Pancreas (tissue), 10 donors: Measurements from ENCODE around the gene SDHB. TPM values are rescaled to one million over a fixed set of nuclear protein-coding genes. Genes with fewer than 3 reads are reported as not detected.

Experiments used
- ATAC-seq, 4 donors: fragments of 200-7000 bp; cut with Tn5 transposase; one replicate each; pipeline versions ENCODE4 v1.8.0 to v1.9.1; 2020; ENCODE audit warnings: mild to moderate bottlenecking in 4 of 4, moderate library complexity in 4 of 4
- DNase-seq, 6 donors: peaks; one replicate each; pipeline ENCODE4 v3.0.0-alpha.2; 2020
- FAIRE-seq: peaks from 2 replicates; lab custom pipeline; 2012; peaks lifted over from hg19 to GRCh38; lab: Jason Lieb, UNC
- H3K27ac ChIP-seq, 4 donors: fragments of 200-600 bp; sonication (generic); 1 replicate in 3 of 4; 2 replicates in 1 of 4; pipeline versions ENCODE4 v1.5.0 to v1.8.0; 2020
- H3K27me3 ChIP-seq, 4 donors: fragments of 200-600 bp; one replicate each; pipeline ENCODE4 v1.8.0; 2021
- H3K36me3 ChIP-seq, 3 donors: fragments of 200-600 bp; sonication (generic) in 1 of 3; one replicate each; pipeline versions ENCODE4 v1.5.0 to v1.8.0; 2020 to 2021
- H3K4me1 ChIP-seq, 3 donors: fragments of 200-600 bp; one replicate each; pipeline ENCODE4 v1.8.0; 2021
- H3K4me3 ChIP-seq, 4 donors: fragments of 200-600 bp; sonication (generic) in 2 of 4; one replicate each; pipeline versions ENCODE4 v1.5.0 to v1.8.0; 2020 to 2021
- H3K9me3 ChIP-seq, 4 donors: fragments of 200-600 bp; one replicate each; pipeline ENCODE4 v1.8.0; 2021
- CTCF ChIP-seq, 4 donors: fragments of 200-600 bp; sonication (generic) in 3 of 4; IDR thresholded peaks; one replicate each; pipeline versions ENCODE4 v1.5.0 to v1.8.0; 2021; ENCODE audit warnings: antibody characterized with exemption in 4 of 4
- WGBS, 2 donors: extraction: QIAGEN DNeasy Blood & Tissue Kit; methylation state at CpG; one replicate each; pipeline ENCODE4 v1.1.7; 2013; 5-methylcytosine and 5-hydroxymethylcytosine counted together
- intact Hi-C, 3 donors: fragments of 100-400 bp; cut with DNase I; formaldehyde crosslinking; loops; one replicate each; pipeline versions ENCODE4 v1.11.1 to v1.14.2; 2022
- polyA plus RNA-seq, 2 donors: library from polyadenylated mRNA; stranded (reverse); fragments of 200-250 nt; gene quantifications; one replicate each; pipeline ENCODE4 v1.2.3, GENCODE V29; 2013
- total RNA-seq, 6 donors: library from RNA; stranded (reverse); fragmentation: NEBNext Ultra II Directional in 4 of 6; extraction: Animal tissue kit (Norgen Biotek cat#: 25700) in 4 of 6; gene quantifications; one replicate each; pipeline versions ENCODE4 v1.2.1 to v1.2.4, GENCODE V29; 2021 to 2023
- donor health status: healthy with polysubstance abuse.
- donor health status: DM: no; HTN: no; CAD: no; lungs with moderate emphysema.
- donor health status: DM: no; HTN: no; CAD: no.
- donor health status: control.
- donor health status: control.
- donor health status: Bipolar disorder and iron deficiency.
- donor health status: DM: yes; HTN: yes; CAD: no.
- donor health status: DM: no; HTN: no; CAD: no.
- donor health status: DM: no; HTN: no; CAD: no.
- donor health status: DM: yes; HTN: yes; CAD: no.

SDHB gene
- total and polyA plus RNA-seq, 8 donors: 28.5 to 50.8 (median 44.7) TPM

- 92 to 97% methylated on average over 2 of the region's 2 CpGs for WGBS, 2 donors
- Histone ChIP-seq H3K4me1 (peaks cover 0 to 5% (median 0%) of the 10 kb centered on the region in 3 donors), H3K9me3 (no peaks in the 10 kb centered on the region), H3K27ac (no peak overlapping the region), H3K4me3 (no peak overlapping the region), H3K27me3 (no peaks in the 10 kb centered on the region), H3K36me3 (peaks cover 0 to 35% (median 0%) of the 10 kb centered on the region in 3 donors)
- TF ChIP-seq CTCF (IDR thresholded peaks at IDR 0.05): no peak
- ATAC-seq (no peak), FAIRE-seq (peak; percentile 5), DNase-seq (no peak)
- intact Hi-C loops: no loop called here
Measured at GRCh38 chr1:17039522-17039921, 14.3 kb downstream of the SDHB start.

GRCh38 chr1:17033481-17033880 is 20.4 kb downstream of the SDHB start:
- WGBS, 2 donors: 80 to 81% methylated on average over 4 of the region's 4 CpGs
- no peak overlapping the region for H3K27ac ChIP-seq
- H3K9me3 ChIP-seq: no peaks in the 10 kb centered on the region
- TF ChIP-seq CTCF (IDR thresholded peaks at IDR 0.05): no peak
- no peaks in the 10 kb centered on the region for H3K27me3 ChIP-seq
- intact Hi-C loops: no loop called here
- peaks cover 0 to 14% (median 4%) of the 10 kb centered on the region in 3 donors for H3K36me3 ChIP-seq
- ATAC-seq (no peak), DNase-seq (peak in 1 of 6 donors; percentile 6), FAIRE-seq (no peak)
- H3K4me1 ChIP-seq: peaks cover 0 to 28% (median 17%) of the 10 kb centered on the region in 3 donors
- H3K4me3 ChIP-seq: no peak overlapping the region

GRCh38 chr1:17032741-17033140 is 21.1 kb downstream of the SDHB start:
- intact Hi-C loops: no loop called here
- Histone ChIP-seq H3K4me1 (peaks cover 0 to 32% (median 23%) of the 10 kb centered on the region in 3 donors), H3K36me3 (peaks cover 0 to 14% (median 4%) of the 10 kb centered on the region in 3 donors), H3K27me3 (no peaks in the 10 kb centered on the region), H3K27ac (no peak overlapping the region), H3K4me3 (no peak overlapping the region), H3K9me3 (no peaks in the 10 kb centered on the region)
- FAIRE-seq: no peak
- no peak for ATAC-seq
- DNase-seq: no peak
- TF ChIP-seq CTCF (IDR thresholded peaks at IDR 0.05): no peak
- 68 to 79% methylated on average over 3 of the region's 3 CpGs for WGBS, 2 donors

DNA sequence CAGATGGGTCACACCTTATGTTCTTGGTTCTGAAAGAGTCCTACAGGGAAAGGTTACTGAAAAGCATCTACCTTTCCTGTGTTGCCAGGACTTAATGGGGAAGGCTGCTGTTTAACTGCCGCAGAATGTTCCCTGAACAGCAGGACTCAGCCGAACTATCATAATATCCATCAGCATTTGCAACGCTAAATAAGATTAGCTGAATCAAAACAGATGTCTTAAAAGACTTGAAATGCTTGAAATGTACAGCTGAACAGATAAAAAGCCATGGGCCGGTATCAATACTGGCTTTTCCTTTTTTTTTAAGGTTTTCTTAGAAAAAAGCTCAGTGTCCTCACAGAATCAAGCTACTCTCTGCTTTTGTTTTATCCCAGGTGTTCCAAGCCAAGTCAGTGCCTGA is 22.4 kb downstream of the SDHB start:
- no peak overlapping the region for H3K4me3 ChIP-seq
- ATAC-seq: no peak
- no peak for TF ChIP-seq CTCF (IDR thresholded peaks at IDR 0.05)
- no peaks in the 10 kb centered on the region for H3K27me3 ChIP-seq
- peak overlapping the region in 2 of 4 donors; percentile 21 to 29 for H3K27ac ChIP-seq
- H3K4me1 ChIP-seq: peaks cover 10 to 42% (median 35%) of the 10 kb centered on the region in 3 donors
- H3K9me3 ChIP-seq: no peaks in the 10 kb centered on the region
- no peak for FAIRE-seq
- intact Hi-C loops: no loop called here
- no peak for DNase-seq
- peaks cover 0 to 14% (median 4%) of the 10 kb centered on the region in 3 donors for H3K36me3 ChIP-seq
- WGBS, 2 donors: 39 to 43% methylated on average over 4 of the region's 4 CpGs

DNA sequence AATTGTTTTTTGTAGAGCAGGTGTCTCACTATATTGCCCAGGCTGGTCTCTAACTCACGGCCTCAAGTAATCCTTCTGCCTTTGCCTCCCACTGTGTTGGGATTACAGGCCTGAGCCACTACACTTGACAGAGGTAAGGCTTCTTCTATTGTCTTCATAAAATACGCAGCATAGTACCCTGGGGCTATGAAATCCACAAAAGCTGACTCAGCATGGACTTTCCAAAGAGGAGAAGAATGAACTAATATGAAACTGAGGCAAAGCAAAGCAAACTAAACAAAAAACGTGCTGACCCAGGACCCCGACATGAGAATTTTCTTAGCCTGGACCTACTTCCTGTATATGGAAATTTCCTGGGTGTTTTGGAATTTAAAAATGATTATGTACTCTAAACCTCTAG is 23.6 kb downstream of the SDHB start:
- peak overlapping the region in 1 of 4 donors; percentile 84 for H3K27ac ChIP-seq
- 83 to 86% methylated on average over 4 of the region's 4 CpGs for WGBS, 2 donors
- intact Hi-C loops: no loop called here
- H3K4me3 ChIP-seq: no peak overlapping the region
- no peak for ATAC-seq
- FAIRE-seq: no peak
- peaks cover 0 to 14% (median 4%) of the 10 kb centered on the region in 3 donors for H3K36me3 ChIP-seq
- peak in 1 of 6 donors; percentile 4 for DNase-seq
- H3K27me3 ChIP-seq: no peaks in the 10 kb centered on the region
- no peak for TF ChIP-seq CTCF (IDR thresholded peaks at IDR 0.05)
- no peaks in the 10 kb centered on the region for H3K9me3 ChIP-seq
- H3K4me1 ChIP-seq: peaks cover 10 to 42% (median 35%) of the 10 kb centered on the region in 3 donors
